Keratinocyte (primary cell): Measurements from ENCODE around the gene RACGAP1. TPM values are rescaled to one million over a fixed set of nuclear protein-coding genes. Genes with fewer than 3 reads are reported as not detected.

Experiments
- DNase-seq: peaks from one replicate; pipeline ENCODE4 v3.0.0-alpha.2; 2011; ENCODE audit warnings: low read depth, missing footprints, low spot score
- FAIRE-seq: peaks from 2 replicates; lab custom pipeline; 2011; peaks lifted over from hg19 to GRCh38; lab: Jason Lieb, UNC
- H2AFZ ChIP-seq: 2 replicates; pipeline ENCODE4 v1.6.0; 2012; ENCODE audit warnings: low read length, control low read depth, inconsistent platforms; ENCODE audit not compliant: control insufficient read depth
- H3K27ac ChIP-seq: 2 replicates; pipeline ENCODE4 v1.5.1; 2011; ENCODE audit warnings: low read length; ENCODE audit not compliant: control insufficient read depth, insufficient read depth
- H3K27me3 ChIP-seq: 3 replicates; pipeline ENCODE4 v1.6.0; 2011; ENCODE audit warnings: low read length; ENCODE audit not compliant: control insufficient read depth, insufficient read depth; ENCODE audit errors: extremely low read depth
- H3K36me3 ChIP-seq, 2 experiments: 2 replicates in 1 of 2; 3 replicates in 1 of 2; pipeline ENCODE4 v1.5.1; 2011; ENCODE audit warnings: low read length in 2 of 2, mild to moderate bottlenecking in 1 of 2; ENCODE audit not compliant: control insufficient read depth in 2 of 2, insufficient read depth in 2 of 2; ENCODE audit errors: extremely low read depth in 1 of 2
- H3K4me1 ChIP-seq: 3 replicates; pipeline ENCODE4 v1.5.1; 2011; ENCODE audit warnings: low read length; ENCODE audit not compliant: control insufficient read depth, insufficient read depth; ENCODE audit errors: extremely low read depth
- H3K4me2 ChIP-seq: 3 replicates; pipeline ENCODE4 v1.6.0; 2011; ENCODE audit warnings: low read depth, low read length; ENCODE audit not compliant: control insufficient read depth, insufficient read depth; ENCODE audit errors: extremely low read depth
- H3K4me3 ChIP-seq, 3 experiments: fragments of 200-600 bp in 1 of 3; sonication (generic) in 1 of 3; 2 replicates in 2 of 3; 3 replicates in 1 of 3; pipeline ENCODE4 v1.5.1; 2011 to 2016; ENCODE audit warnings: low read length in 3 of 3, mild to moderate bottlenecking in 3 of 3, control low read depth in 2 of 3, inconsistent platforms in 1 of 3, low read depth in 1 of 3, mixed read lengths in 1 of 3, mixed run types in 1 of 3, moderate library complexity in 1 of 3; ENCODE audit not compliant: control insufficient read depth in 2 of 3, insufficient read depth in 2 of 3; ENCODE audit errors: extremely low read depth in 1 of 3
- H3K79me2 ChIP-seq: 2 replicates; pipeline ENCODE4 v1.6.0; 2012; ENCODE audit warnings: low read length; ENCODE audit not compliant: control insufficient read depth, insufficient read depth
- H3K9ac ChIP-seq: 3 replicates; pipeline ENCODE4 v1.6.0; 2011; ENCODE audit warnings: low read length; ENCODE audit not compliant: control insufficient read depth, insufficient read depth; ENCODE audit errors: extremely low read depth
- H3K9me1 ChIP-seq: 3 replicates; pipeline ENCODE4 v1.6.0; 2011; ENCODE audit warnings: low read length; ENCODE audit not compliant: control insufficient read depth, insufficient read depth; ENCODE audit errors: extremely low read depth
- H3K9me3 ChIP-seq: 2 replicates; pipeline ENCODE4 v1.5.1; 2012; ENCODE audit warnings: low read depth, low read length; ENCODE audit not compliant: control insufficient read depth
- H4K20me1 ChIP-seq: 3 replicates; pipeline ENCODE4 v1.6.0; 2011; ENCODE audit warnings: low read length; ENCODE audit not compliant: control insufficient read depth, insufficient read depth; ENCODE audit errors: extremely low read depth
- CTCF ChIP-seq, 3 experiments: IDR thresholded peaks in 1 of 3; conservative IDR thresholded peaks in 1 of 3; optimal IDR thresholded peaks in 1 of 3; 2 replicates in 2 of 3; 3 replicates in 1 of 3; pipeline versions ENCODE3 to v1.5.1; 2011; ENCODE audit warnings: low read length in 3 of 3, mild to moderate bottlenecking in 3 of 3, moderate library complexity in 2 of 3, control low read depth in 1 of 3, inconsistent platforms in 1 of 3; ENCODE audit not compliant: insufficient read depth in 2 of 3; ENCODE audit errors: extremely low read depth in 1 of 3
- EZH2 ChIP-seq: IDR thresholded peaks from one replicate; pipeline ENCODE4 v1.6.1; 2012; ENCODE audit warnings: inconsistent platforms, mild to moderate bottlenecking, low read length, moderate library complexity
- dilution Hi-C: fragments of 300-500 bp; cut with MboI; formaldehyde crosslinking; loops from one replicate; pipeline ENCODE4 v1.7.0; 2020; ENCODE audit warnings: low sequenced_read_pairs; ENCODE audit not compliant: extremely low pct_ligation_motif_present
- polyA plus RNA-seq, 5 experiments: library from polyadenylated mRNA; depleted of rRNA in 3 of 5; stranded (reverse) in 3 of 5; stranded (forward) in 1 of 5; unstranded in 1 of 5; fragments of >200 nt; gene quantifications; 1 replicate in 1 of 5; 2 replicates in 3 of 5; 3 replicates in 1 of 5; pipeline versions ENCODE4 v1.2.1 to v1.2.3, GENCODE V29; 2011 to 2012; ENCODE audit warnings: missing spikeins in 2 of 5, low read depth in 1 of 5, low replicate concordance in 1 of 5

RACGAP1 gene
- polyA plus RNA-seq, 1 donor (not counting 4 experiments of a cell fraction or from before 2014, with no cell fraction given): 57.1 TPM

GRCh38 chr12:50055831-50056638, 30.7 kb upstream of the RACGAP1 start:
- Histone ChIP-seq H3K9me3 (no peaks in the 10 kb centered on the region), H3K27me3 (peaks cover 16% of the 10 kb centered on the region), H4K20me1 (no peaks in the 10 kb centered on the region), H3K79me2 (no peaks in the 10 kb centered on the region), H3K4me1 (peaks cover 5% of the 10 kb centered on the region), H2AFZ (peak overlapping the region; percentile 12), H3K4me2 (peak overlapping the region; percentile 78), H3K9ac (no peak overlapping the region), H3K27ac (no peak overlapping the region), H3K36me3 (no peaks in the 10 kb centered on the region), H3K4me3 (peak overlapping the region in 1 of 3 experiments; percentile 45), H3K9me1 (no peaks in the 10 kb centered on the region)
- TF ChIP-seq CTCF (optimal IDR thresholded peaks at IDR 0.05 in 1 of 3, IDR thresholded peaks at IDR 0.05 in 1 of 3, conservative IDR thresholded peaks at IDR 0.05 in 1 of 3; ENCODE audit: extremely low read depth in 1 of 3, insufficient read depth in 2 of 3, low read length in 3 of 3): peak; percentile 94 to 97 (median 97)
- no peak for TF ChIP-seq EZH2
- no peak for DNase-seq
- peak; percentile 93 for FAIRE-seq
- dilution Hi-C loops: loop anchor here (25.0 kb wide), 1 partner anchor 194 kb away; no protein-coding TSS in a partner anchor

GRCh38 chr12:50053583-50053982, 28.3 kb upstream of the RACGAP1 start:
- Histone ChIP-seq H3K27me3 (peaks cover 22% of the 10 kb centered on the region), H3K79me2 (no peaks in the 10 kb centered on the region), H2AFZ (no peak overlapping the region), H3K27ac (no peak overlapping the region), H3K9me1 (no peaks in the 10 kb centered on the region), H3K4me1 (peaks cover 5% of the 10 kb centered on the region), H4K20me1 (no peaks in the 10 kb centered on the region), H3K4me2 (no peak overlapping the region), H3K4me3 (no peak overlapping the region), H3K36me3 (no peaks in the 10 kb centered on the region), H3K9me3 (no peaks in the 10 kb centered on the region), H3K9ac (no peak overlapping the region)
- no peak for TF ChIP-seq EZH2
- no peak for TF ChIP-seq CTCF (optimal IDR thresholded peaks at IDR 0.05 in 1 of 3, IDR thresholded peaks at IDR 0.05 in 1 of 3, conservative IDR thresholded peaks at IDR 0.05 in 1 of 3; ENCODE audit: extremely low read depth in 1 of 3, insufficient read depth in 2 of 3, low read length in 3 of 3)
- DNase-seq (no peak), FAIRE-seq (no peak)
- dilution Hi-C loops: loop anchor here (25.0 kb wide), 1 partner anchor 191 kb away; no protein-coding TSS in a partner anchor
